ENCODE data around the gene EEF1AKMT3. TPM values are rescaled to one million over a fixed set of nuclear protein-coding genes. Genes with fewer than 3 reads are reported as not detected.

The EEF1AKMT3 gene
- total and polyA plus RNA-seq, 9 of the 15 experiments (the other 6 are each of a cell fraction or from before 2014, with no cell fraction given), result 4.1 to 17.2 (median 7.9) TPM

GRCh38 chr12:57735952-57736740, 36.3 kb upstream of the EEF1AKMT3 start (continued):
- TF ChIP-seq SIN3A (IDR thresholded peaks at IDR 0.05; ENCODE audit: borderline replicate concordance in 2 of 2, control insufficient read depth in 1 of 2, low read depth in 2 of 2, low read length in 2 of 2), result peak in 1 of 2 experiments; percentile 27; a peak in 1 of 4 replicates
- TF ChIP-seq ARHGAP35 (IDR thresholded peaks at IDR 0.05; ENCODE audit: partially characterized antibody), result no peak
- TF ChIP-seq ZNF175 (CRISPR knock-in tag; IDR thresholded peaks at IDR 0.05; ENCODE audit: low read depth), result no peak
- no peak for TF ChIP-seq ZNF586 (CRISPR knock-in tag; conservative IDR thresholded peaks at IDR 0.05)
- TF ChIP-seq DNMT1 (IDR thresholded peaks at IDR 0.05), result no peak
- TF ChIP-seq TAF7 (tag; IDR thresholded peaks at IDR 0.05), result no peak
- no peak for TF ChIP-seq MAFK (IDR thresholded peaks at IDR 0.05; ENCODE audit: low read length)
- TF ChIP-seq RCOR1 (IDR thresholded peaks at IDR 0.05; ENCODE audit: borderline replicate concordance in 1 of 2, low read depth in 2 of 2, low read length in 2 of 2), result peak in 1 of 2 experiments; percentile 94; a peak in 2 of 4 replicates
- TF ChIP-seq FOXM1 (IDR thresholded peaks at IDR 0.05; ENCODE audit: low read depth), result no peak
- no peak for TF ChIP-seq FOXM1 (CRISPR knock-in tag; IDR thresholded peaks at IDR 0.05; ENCODE audit: low read depth)
- no peak for TF ChIP-seq ZNF644 (tag; IDR thresholded peaks at IDR 0.05; ENCODE audit: low read depth)
- no peak for TF ChIP-seq HLTF (IDR thresholded peaks at IDR 0.05)
- no peak for TF ChIP-seq ZNF197 (CRISPR knock-in tag; IDR thresholded peaks at IDR 0.05; ENCODE audit: low read depth)
- TF ChIP-seq FOXK1 (CRISPR knock-in tag; IDR thresholded peaks at IDR 0.05; ENCODE audit: borderline replicate concordance), result no peak
- no peak for TF ChIP-seq CAMTA2 (CRISPR knock-in tag; conservative IDR thresholded peaks at IDR 0.05)
- no peak for TF ChIP-seq RFX5 (IDR thresholded peaks at IDR 0.05; ENCODE audit: low read depth, low read length)
- no peak for TF ChIP-seq ZNF384 (IDR thresholded peaks at IDR 0.05; ENCODE audit: low read depth, low read length)
- no peak for TF ChIP-seq GABPB2 (CRISPR knock-in tag; conservative IDR thresholded peaks at IDR 0.05)
- no peak for TF ChIP-seq TAF1 (IDR thresholded peaks at IDR 0.05; ENCODE audit: control insufficient read depth, extremely low read depth, insufficient read depth, low read length, severe bottlenecking)
- TF ChIP-seq HCFC1 (IDR thresholded peaks at IDR 0.05; ENCODE audit: low read depth, low read length), result no peak

Measured in K562 (cell line).